Neuronal stem cell (in vitro differentiated cells): ENCODE results near the gene NUP98. TPM values are rescaled to one million over a fixed set of nuclear protein-coding genes. Genes with fewer than 3 reads are reported as not detected.

Experiments
- DNase-seq: peaks from one replicate; pipeline ENCODE4 v3.0.0-alpha.2; 2013; ENCODE audit warnings: low spot score
- H2AFZ ChIP-seq: one replicate; pipeline ENCODE4 v1.6.1; 2013; ENCODE audit warnings: mild to moderate bottlenecking, low read length, inconsistent platforms
- H2AK5ac ChIP-seq: 2 replicates; pipeline ENCODE4 v1.6.1; 2013; ENCODE audit warnings: low read depth, mild to moderate bottlenecking, inconsistent platforms, low read length, moderate library complexity, mixed read lengths
- H2BK120ac ChIP-seq: 2 replicates; pipeline ENCODE4 v1.6.1; 2013; ENCODE audit warnings: low read depth, mild to moderate bottlenecking, inconsistent platforms, low read length, moderate library complexity, mixed read lengths
- H2BK12ac ChIP-seq: one replicate; pipeline ENCODE4 v1.6.1; 2013; ENCODE audit warnings: low read length, inconsistent platforms
- H2BK15ac ChIP-seq: 2 replicates; pipeline ENCODE4 v1.6.1; 2013; ENCODE audit warnings: mild to moderate bottlenecking, low read length, inconsistent platforms, mixed read lengths
- H2BK5ac ChIP-seq: one replicate; pipeline ENCODE4 v1.6.1; 2013; ENCODE audit warnings: inconsistent platforms, mild to moderate bottlenecking, low read length, moderate library complexity
- H3K14ac ChIP-seq: one replicate; pipeline ENCODE4 v1.6.1; 2013; ENCODE audit warnings: low read length, inconsistent platforms
- H3K18ac ChIP-seq: 2 replicates; pipeline ENCODE4 v1.6.1; 2013; ENCODE audit warnings: low read length, inconsistent platforms
- H3K23ac ChIP-seq: 2 replicates; pipeline ENCODE4 v1.6.1; 2013; ENCODE audit warnings: low read depth, mild to moderate bottlenecking, mixed read lengths, low read length, inconsistent platforms; ENCODE audit not compliant: poor library complexity
- H3K27ac ChIP-seq: replicated peaks from 3 replicates; pipeline ENCODE4 v1.5.1; 2013; ENCODE audit warnings: low read length, inconsistent platforms
- H3K27me3 ChIP-seq, 3 experiments: 2 replicates each; pipeline ENCODE4 v1.6.1; 2013; ENCODE audit warnings: low read length in 3 of 3, mild to moderate bottlenecking in 2 of 3, inconsistent platforms in 1 of 3, low read depth in 1 of 3, mixed read lengths in 1 of 3, moderate library complexity in 1 of 3; ENCODE audit not compliant: control insufficient read depth in 3 of 3, insufficient read depth in 3 of 3
- H3K36me3 ChIP-seq, 2 donors: replicated peaks in 1 of 2; 2 replicates each; pipeline ENCODE4 v1.6.1; 2013; ENCODE audit warnings: low read length in 2 of 2; ENCODE audit not compliant: control insufficient read depth in 2 of 2, insufficient read depth in 2 of 2
- H3K4ac ChIP-seq: 2 replicates; pipeline ENCODE4 v1.6.1; 2013; ENCODE audit warnings: inconsistent platforms, mild to moderate bottlenecking, low read length, moderate library complexity
- H3K4me1 ChIP-seq, 2 donors: 1 replicate in 1 of 2; 2 replicates in 1 of 2; pipeline ENCODE4 v1.6.1; 2013; ENCODE audit warnings: low read length in 2 of 2, low read depth in 1 of 2; ENCODE audit not compliant: control insufficient read depth in 2 of 2, insufficient read depth in 1 of 2
- H3K4me2 ChIP-seq: one replicate; pipeline ENCODE4 v1.6.1; 2013; ENCODE audit warnings: mild to moderate bottlenecking, low read length, inconsistent platforms; ENCODE audit not compliant: insufficient read depth, poor library complexity, severe bottlenecking
- H3K4me3 ChIP-seq, 2 donors: 2 replicates each; pipeline ENCODE4 v1.5.1; 2013; ENCODE audit warnings: low read length in 2 of 2, mild to moderate bottlenecking in 2 of 2, inconsistent platforms in 1 of 2, moderate library complexity in 1 of 2
- H3K79me1 ChIP-seq: one replicate; pipeline ENCODE4 v1.6.1; 2013; ENCODE audit warnings: low read depth, mild to moderate bottlenecking, inconsistent platforms, low read length, moderate library complexity
- H3K9ac ChIP-seq: one replicate; pipeline ENCODE4 v1.6.1; 2013; ENCODE audit warnings: mild to moderate bottlenecking, low read depth, low read length, inconsistent platforms; ENCODE audit not compliant: poor library complexity
- H3K9me3 ChIP-seq, 2 donors: replicated peaks in 1 of 2; 2 replicates each; pipeline versions ENCODE3 to v1.6.1; 2013; ENCODE audit warnings: low read length in 2 of 2, mild to moderate bottlenecking in 2 of 2, inconsistent platforms in 1 of 2, low read depth in 1 of 2, mixed read lengths in 1 of 2, moderate library complexity in 1 of 2; ENCODE audit not compliant: control insufficient read depth in 2 of 2, insufficient read depth in 1 of 2
- H4K8ac ChIP-seq: one replicate; pipeline ENCODE4 v1.6.1; 2013; ENCODE audit warnings: low read depth, mild to moderate bottlenecking, inconsistent platforms, low read length, moderate library complexity
- H4K91ac ChIP-seq: one replicate; pipeline ENCODE4 v1.6.1; 2013; ENCODE audit warnings: low read length, low read depth, mild to moderate bottlenecking, inconsistent platforms; ENCODE audit not compliant: poor library complexity
- WGBS, 2 donors: extraction: QIAGEN DNeasy Blood & Tissue Kit; methylation state at CpG; one replicate each; pipeline ENCODE4 v1.1.7; 2013; ENCODE audit warnings: missing lambda C conversion rate in 2 of 2, mixed read lengths in 1 of 2; ENCODE audit not compliant: insufficient read length in 2 of 2, insufficient replicate concordance in 1 of 2; ENCODE audit errors: extremely low coverage in 2 of 2; 5-methylcytosine and 5-hydroxymethylcytosine counted together
- polyA plus RNA-seq, 2 experiments: library from polyadenylated mRNA; stranded (reverse); fragments of 200-250 nt; gene quantifications; one replicate each; pipeline ENCODE4 v1.2.3, GENCODE V29; 2013

The NUP98 gene
- 52.1 TPM for polyA plus RNA-seq (2013, experiment 1 of 2)
- 48.7 TPM for polyA plus RNA-seq (2013, experiment 2 of 2)

- WGBS, 2 donors = no CpG with 5 or more reads among the region's 86 CpGs
- H3K4me3 ChIP-seq = peak within 1 kb of the TSS; percentile 90 to 99
- H3K23ac ChIP-seq = peak within 1 kb of the TSS; percentile 99
- H2AK5ac ChIP-seq = peak within 1 kb of the TSS; percentile 63
- peaks cover 6% of the 10 kb centered on the region for H3K79me1 ChIP-seq
- H3K36me3 ChIP-seq = peaks cover 7 to 34% of the 10 kb centered on the region in 2 donors
- H3K27me3 ChIP-seq = no peaks in the 10 kb centered on the region
- H2BK120ac ChIP-seq = peak within 1 kb of the TSS; percentile 87
- H2BK12ac ChIP-seq = no peak within 1 kb of the TSS
- H2BK15ac ChIP-seq = no peak within 1 kb of the TSS
- H2BK5ac ChIP-seq = peak within 1 kb of the TSS; percentile 75
- H2AFZ ChIP-seq = peak within 1 kb of the TSS; percentile 91
- H3K9ac ChIP-seq = peak within 1 kb of the TSS; percentile 95
- H3K4me1 ChIP-seq = peaks cover 6 to 10% of the 10 kb centered on the region in 2 donors
- peak; percentile 99 for DNase-seq
- no peak within 1 kb of the TSS for H3K4ac ChIP-seq
- H4K8ac ChIP-seq = no peak within 1 kb of the TSS
- no peaks in the 10 kb centered on the region for H3K9me3 ChIP-seq
- H3K27ac ChIP-seq = peak within 1 kb of the TSS; percentile 84
- peak within 1 kb of the TSS; percentile 82 for H3K14ac ChIP-seq
- peak within 1 kb of the TSS; percentile 60 for H3K4me2 ChIP-seq
- H3K18ac ChIP-seq = peak within 1 kb of the TSS; percentile 98
- H4K91ac ChIP-seq = no peak within 1 kb of the TSS
Observed at GRCh38 chr11:3797329-3798090, at the start of gene NUP98. TSS of gene NUP98 (minus strand) at chr11:3797554. CDS start at chr11:3782117, 15,437 bp downstream.

DNA sequence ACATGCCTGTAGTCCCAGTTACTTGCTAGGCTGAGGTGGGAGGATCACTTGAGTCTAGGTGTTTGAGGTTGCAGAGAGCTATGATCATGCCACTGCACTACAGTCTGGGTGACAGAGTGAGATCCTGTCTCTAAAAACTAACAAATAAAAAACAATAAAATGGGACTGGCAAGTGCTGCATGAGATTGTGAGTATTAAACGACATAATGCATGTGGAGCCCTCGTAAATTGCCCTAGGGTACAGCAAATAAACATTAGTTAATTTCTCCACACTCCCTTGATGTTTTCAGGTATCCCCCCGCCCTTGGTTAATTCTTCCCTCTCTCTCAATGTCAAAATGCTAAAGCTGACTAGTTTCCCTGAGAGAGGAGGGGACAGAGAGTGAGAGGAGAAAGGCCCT lies 48.3 kb upstream of the NUP98 start:
- no peak for DNase-seq
- peaks cover 0 to 3% of the 10 kb centered on the region in 2 donors for H3K4me1 ChIP-seq
- no peak overlapping the region for H2BK12ac ChIP-seq
- H3K4ac ChIP-seq = no peak overlapping the region
- peaks cover 0 to 12% (median 0%) of the 10 kb centered on the region in 3 experiments for H3K27me3 ChIP-seq
- H2AK5ac ChIP-seq = no peak overlapping the region
- no peak overlapping the region for H3K27ac ChIP-seq
- peaks cover 0 to 2% of the 10 kb centered on the region in 2 donors for H3K9me3 ChIP-seq
- no peak overlapping the region for H3K14ac ChIP-seq
- no peak overlapping the region for H2BK5ac ChIP-seq
- H2BK120ac ChIP-seq = no peak overlapping the region
- H3K4me3 ChIP-seq = no peak overlapping the region
- no peak overlapping the region for H3K23ac ChIP-seq
- H4K8ac ChIP-seq = no peak overlapping the region
- H3K36me3 ChIP-seq = no peaks in the 10 kb centered on the region
- H2AFZ ChIP-seq = no peak overlapping the region
- no CpG with 5 or more reads among the region's 3 CpGs for WGBS, 2 donors
- no peak overlapping the region for H3K4me2 ChIP-seq
- H3K9ac ChIP-seq = no peak overlapping the region
- H3K79me1 ChIP-seq = no peaks in the 10 kb centered on the region
- no peak overlapping the region for H3K18ac ChIP-seq
- no peak overlapping the region for H2BK15ac ChIP-seq
- H4K91ac ChIP-seq = no peak overlapping the region

DNA sequence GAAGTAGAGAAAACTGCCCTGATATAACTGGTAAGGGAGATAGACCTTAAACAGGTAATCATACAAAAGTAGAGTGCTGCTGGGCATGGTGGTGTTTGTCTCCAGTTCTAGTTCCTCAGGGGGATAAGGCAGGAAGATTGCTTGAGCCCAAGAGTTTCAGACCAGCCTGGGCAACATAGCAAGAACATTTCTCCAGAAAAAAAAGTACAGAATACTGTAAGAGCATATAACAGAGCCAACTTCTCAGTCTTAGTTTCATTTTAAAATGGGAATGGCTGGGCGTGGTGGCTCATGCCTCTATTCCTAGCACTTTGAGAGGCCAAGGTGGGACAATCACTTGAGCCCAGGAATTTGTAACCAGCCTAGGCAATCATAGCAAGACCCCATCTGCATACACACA lies 47.9 kb upstream of the NUP98 start:
- H2AK5ac ChIP-seq = no peak overlapping the region
- H3K27me3 ChIP-seq = peaks cover 0 to 12% (median 0%) of the 10 kb centered on the region in 3 experiments
- no peaks in the 10 kb centered on the region for H3K79me1 ChIP-seq
- H3K27ac ChIP-seq = no peak overlapping the region
- no peak overlapping the region for H2BK5ac ChIP-seq
- no peak overlapping the region for H2BK15ac ChIP-seq
- no peak for DNase-seq
- no peak overlapping the region for H3K9ac ChIP-seq
- no peak overlapping the region for H4K8ac ChIP-seq
- H3K4ac ChIP-seq = no peak overlapping the region
- H2AFZ ChIP-seq = no peak overlapping the region
- no peak overlapping the region for H2BK120ac ChIP-seq
- no peak overlapping the region for H3K18ac ChIP-seq
- peaks cover 0 to 3% of the 10 kb centered on the region in 2 donors for H3K4me1 ChIP-seq
- H3K4me3 ChIP-seq = no peak overlapping the region
- H3K14ac ChIP-seq = no peak overlapping the region
- no CpG with 5 or more reads among the region's 1 CpG for WGBS, 2 donors
- H4K91ac ChIP-seq = no peak overlapping the region
- no peak overlapping the region for H3K23ac ChIP-seq
- no peaks in the 10 kb centered on the region for H3K36me3 ChIP-seq
- no peak overlapping the region for H3K4me2 ChIP-seq
- no peak overlapping the region for H2BK12ac ChIP-seq
- peaks cover 0 to 2% of the 10 kb centered on the region in 2 donors for H3K9me3 ChIP-seq

- Histone ChIP-seq H3K14ac (no peak overlapping the region), H4K8ac (no peak overlapping the region), H2AK5ac (no peak overlapping the region), H3K23ac (no peak overlapping the region), H3K9me3 (peaks cover 0 to 2% of the 10 kb centered on the region in 2 donors), H2AFZ (no peak overlapping the region), H2BK120ac (no peak overlapping the region), H3K36me3 (peaks cover 0 to 4% of the 10 kb centered on the region in 2 donors), H3K4me1 (peaks cover 6 to 14% of the 10 kb centered on the region in 2 donors), H3K4me2 (no peak overlapping the region), H3K4ac (no peak overlapping the region), H2BK5ac (no peak overlapping the region), H3K79me1 (peaks cover 4% of the 10 kb centered on the region), H3K18ac (no peak overlapping the region), H4K91ac (no peak overlapping the region), H3K4me3 (no peak overlapping the region), H3K27ac (no peak overlapping the region), H3K9ac (no peak overlapping the region), H3K27me3 (peaks cover 0 to 12% (median 0%) of the 10 kb centered on the region in 3 experiments), H2BK12ac (no peak overlapping the region), H2BK15ac (no peak overlapping the region)
- DNase-seq = no peak
- WGBS, 2 donors = no CpG with 5 or more reads among the region's 3 CpGs
Observed at GRCh38 chr11:3843326-3843725, 46.0 kb upstream of the NUP98 start.
